Activated naive CD8-positive, alpha-beta T cell treated with anti-CD3 and anti-CD28 coated beads, Interleukin-2, amount 50 U/mL, for 16 hours (primary cell): Measurements from ENCODE around the gene MARCHF9.

Experiments
- DNase-seq: peaks from one replicate; pipeline ENCODE4 v3.0.0-alpha.2; 2020; ENCODE audit warnings: low read depth, low spot score

Gene MARCHF9

GRCh38 chr12:57753756-57754337, 1.1 kb upstream of the MARCHF9 start:
- DNase-seq, result no peak

- no peak for DNase-seq
These were observed 221 bp downstream of the MARCHF9 start for GRCh38 chr12:57755194-57755453.

GRCh38 chr12:57755454-57756372, 810 bp downstream of the MARCHF9 start:
- DNase-seq, result no peak

- peak; percentile 55 for DNase-seq
These were observed 1.8 kb downstream of the MARCHF9 start for GRCh38 chr12:57756406-57757341.

GRCh38 chr12:57757771-57758170, 2.9 kb downstream of the MARCHF9 start:
- no peak for DNase-seq

- DNase-seq, result no peak
These were observed 3.9 kb downstream of the MARCHF9 start for GRCh38 chr12:57758552-57759359.

- DNase-seq, result no peak
These were observed 4.6 kb downstream of the MARCHF9 start for GRCh38 chr12:57759360-57759980.

GRCh38 chr12:57760347-57760982, 5.6 kb downstream of the MARCHF9 start:
- no peak for DNase-seq

GRCh38 chr12:57761391-57761998, 6.6 kb downstream of the MARCHF9 start:
- DNase-seq, result no peak

GRCh38 chr12:57762463-57762862, 7.6 kb downstream of the MARCHF9 start:
- no peak for DNase-seq

- no peak for DNase-seq
These were observed 9.2 kb downstream of the MARCHF9 start for GRCh38 chr12:57763881-57764661.

- DNase-seq, result no peak
These were observed 9.7 kb downstream of the MARCHF9 start for GRCh38 chr12:57764662-57765002.

GRCh38 chr12:57765003-57765697, 10.2 kb downstream of the MARCHF9 start:
- no peak for DNase-seq

- no peak for DNase-seq
These were observed 11.0 kb downstream of the MARCHF9 start for GRCh38 chr12:57765698-57766463.

GRCh38 chr12:57766464-57767304, 11.8 kb downstream of the MARCHF9 start, which contains the start of gene CYP27B1:
TSS of gene CYP27B1 (minus strand) at chr12:57767078. CDS start at chr12:57767041, 37 bp downstream.
- no peak for DNase-seq

GRCh38 chr12:57767305-57767698, 12.4 kb downstream of the MARCHF9 start:
- DNase-seq, result no peak

- no peak for DNase-seq
These were observed 13.0 kb downstream of the MARCHF9 start for GRCh38 chr12:57767876-57768275.
